ENCODE measurements around the gene NCOR1.
"Not testable (repeated sequence)": the region's sequence is repeated elsewhere in the genome, so short reads cannot be mapped to it uniquely, and the experiment has no call there.

NCOR1 gene

DNA sequence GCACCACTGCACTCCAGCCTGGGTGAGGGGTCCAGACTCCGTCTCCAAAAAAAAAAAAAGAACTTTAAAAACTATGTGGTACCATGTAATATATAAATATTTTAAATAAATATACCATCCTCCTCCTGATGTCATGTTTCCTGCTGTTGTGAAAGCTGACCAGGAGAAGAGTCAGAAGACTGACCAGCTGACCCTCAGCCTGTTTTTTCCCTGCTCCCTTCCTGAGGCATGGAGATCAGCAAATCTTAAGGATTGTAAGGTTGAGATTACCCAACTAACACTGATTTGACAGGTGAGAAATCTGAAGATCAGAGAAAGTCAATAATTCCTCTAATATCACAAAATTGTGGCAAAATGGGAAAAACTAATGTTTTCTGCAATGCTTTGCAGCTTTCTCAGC lies 18.1 kb downstream of the NCOR1 start:
- Mint-ChIP-seq H3K4me1 (ENCODE audit: low read depth) (peaks cover 44% of the 10 kb centered on the region), H3K4me3 (no peak overlapping the region), H3K27ac (no peak overlapping the region), H3K36me3 (ENCODE audit: low read depth) (peaks cover 35% of the 10 kb centered on the region), H3K27me3 (no peaks in the 10 kb centered on the region), H3K9me3 (no peaks in the 10 kb centered on the region)

DNA sequence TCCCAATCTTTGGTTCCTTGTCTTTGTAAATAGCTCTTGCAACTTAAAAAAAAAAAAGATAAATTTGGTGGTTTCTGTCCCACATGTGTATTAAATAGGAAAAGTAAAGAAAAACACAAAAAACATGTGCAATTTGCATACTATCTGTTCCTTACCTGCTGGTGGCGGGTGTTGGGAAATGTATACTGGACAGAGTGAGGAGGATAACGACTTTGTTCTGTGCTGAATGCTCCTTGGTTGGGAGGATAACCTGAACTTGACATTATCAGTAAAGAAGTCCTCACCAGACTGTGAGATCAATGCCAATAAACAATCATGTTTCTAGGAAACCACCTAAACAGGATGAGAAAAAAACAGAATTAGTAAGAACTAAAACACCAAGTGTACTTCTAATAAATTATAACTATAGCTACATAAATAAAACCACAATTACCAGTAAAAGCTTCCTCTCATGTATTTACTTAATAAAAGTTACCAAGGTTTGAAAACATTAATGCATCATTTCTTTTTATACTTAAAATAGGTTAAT lies 21.0 kb downstream of the NCOR1 start:
- Mint-ChIP-seq H3K4me1 (ENCODE audit: low read depth) (peaks cover 21% of the 10 kb centered on the region), H3K36me3 (ENCODE audit: low read depth) (peaks cover 53% of the 10 kb centered on the region), H3K27ac (peak overlapping the region; percentile 37)
- H3K9me3 Mint-ChIP-seq, H3K27me3 Mint-ChIP-seq, H3K4me3 Mint-ChIP-seq: not testable (repeated sequence)

DNA sequence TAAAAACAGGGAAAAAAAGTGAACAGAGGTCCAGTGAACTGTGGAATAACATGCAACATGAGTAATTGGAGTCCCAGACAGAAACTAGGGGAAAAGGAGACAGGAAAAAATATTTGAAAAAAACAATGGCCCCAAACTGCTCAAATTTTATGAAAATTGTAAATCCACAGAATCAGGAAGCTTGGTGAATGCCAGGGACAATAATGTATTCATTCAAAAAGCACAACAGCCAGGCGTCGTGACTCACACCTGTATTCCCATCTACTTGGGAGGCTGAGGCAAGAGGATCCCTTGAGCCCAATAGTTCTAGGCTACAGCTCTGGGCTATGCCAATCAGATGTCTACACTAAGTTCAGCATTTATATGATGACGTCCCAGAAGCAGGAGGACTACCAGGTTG lies 23.7 kb downstream of the NCOR1 start:
- H3K36me3 Mint-ChIP-seq (ENCODE audit: low read depth): peaks cover 52% of the 10 kb centered on the region
- no peaks in the 10 kb centered on the region for H3K27me3 Mint-ChIP-seq
- H3K9me3 Mint-ChIP-seq: no peaks in the 10 kb centered on the region
- no peak overlapping the region for H3K27ac Mint-ChIP-seq
- H3K4me3 Mint-ChIP-seq: no peak overlapping the region
- H3K4me1 Mint-ChIP-seq (ENCODE audit: low read depth): peaks cover 17% of the 10 kb centered on the region

DNA sequence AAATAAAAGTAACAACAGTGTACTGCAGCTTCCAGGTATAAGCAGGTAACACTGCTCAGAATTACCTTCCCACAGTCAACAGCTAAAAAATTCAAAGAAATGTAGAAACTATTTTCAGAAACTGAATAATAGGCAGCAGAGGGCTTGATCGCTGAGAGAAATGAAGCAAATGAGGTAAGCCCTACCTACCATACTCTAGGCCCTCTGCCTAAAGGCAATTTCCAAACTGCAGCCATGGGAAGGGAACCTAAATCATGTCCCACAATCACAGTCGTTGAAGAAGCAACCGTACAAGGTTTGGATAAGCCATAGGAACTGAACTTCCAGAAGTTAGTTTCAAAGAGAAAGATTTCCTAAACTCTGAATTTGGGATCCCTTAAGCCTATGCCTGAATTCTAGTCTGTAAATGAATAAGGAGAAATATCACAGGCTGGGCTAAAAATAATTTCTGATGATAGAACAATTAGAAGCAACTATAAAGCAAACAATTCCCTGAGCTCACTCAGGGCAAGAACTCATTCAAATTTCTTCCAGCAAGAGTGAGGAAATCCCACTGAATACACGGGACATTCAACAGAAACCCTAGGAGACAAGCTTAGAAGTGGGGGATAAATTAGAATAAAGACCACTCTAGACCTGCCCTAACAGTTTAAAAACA lies 24.5 kb downstream of the NCOR1 start:
- peaks cover 17% of the 10 kb centered on the region for H3K4me1 Mint-ChIP-seq (ENCODE audit: low read depth)
- H3K36me3 Mint-ChIP-seq (ENCODE audit: low read depth): peaks cover 60% of the 10 kb centered on the region
- H3K4me3 Mint-ChIP-seq: no peak overlapping the region
- peak overlapping the region; percentile 40 for H3K27ac Mint-ChIP-seq
- H3K27me3 Mint-ChIP-seq: no peaks in the 10 kb centered on the region
- H3K9me3 Mint-ChIP-seq: no peaks in the 10 kb centered on the region

DNA sequence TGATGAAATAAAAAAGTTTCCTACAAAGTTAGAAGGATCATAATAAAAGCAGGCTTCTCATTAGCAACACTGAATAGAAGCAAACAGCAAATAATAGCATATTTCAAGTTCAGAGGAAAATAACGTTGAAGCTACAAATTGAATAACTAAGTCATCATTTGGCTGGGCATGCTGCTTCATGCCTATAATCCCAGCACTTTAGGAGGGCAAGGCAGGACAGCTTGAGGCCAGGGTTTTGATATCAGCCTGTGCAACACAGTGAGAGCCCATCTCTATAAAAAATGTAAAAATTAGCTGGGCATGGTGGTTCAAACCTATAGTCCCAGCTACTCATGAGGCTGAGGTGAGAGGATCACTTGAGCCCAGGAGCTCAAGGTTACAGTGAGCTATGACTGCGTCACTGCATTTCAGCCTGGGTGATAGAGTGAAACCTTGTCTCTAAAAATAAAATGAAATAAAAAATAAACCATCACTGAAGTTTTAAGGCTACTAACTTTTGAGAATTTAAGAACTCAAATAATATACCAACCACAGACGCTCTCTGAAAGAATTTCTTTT lies 25.5 kb downstream of the NCOR1 start:
- Mint-ChIP-seq H3K4me1 (ENCODE audit: low read depth) (peaks cover 18% of the 10 kb centered on the region), H3K27ac (no peak overlapping the region)

DNA sequence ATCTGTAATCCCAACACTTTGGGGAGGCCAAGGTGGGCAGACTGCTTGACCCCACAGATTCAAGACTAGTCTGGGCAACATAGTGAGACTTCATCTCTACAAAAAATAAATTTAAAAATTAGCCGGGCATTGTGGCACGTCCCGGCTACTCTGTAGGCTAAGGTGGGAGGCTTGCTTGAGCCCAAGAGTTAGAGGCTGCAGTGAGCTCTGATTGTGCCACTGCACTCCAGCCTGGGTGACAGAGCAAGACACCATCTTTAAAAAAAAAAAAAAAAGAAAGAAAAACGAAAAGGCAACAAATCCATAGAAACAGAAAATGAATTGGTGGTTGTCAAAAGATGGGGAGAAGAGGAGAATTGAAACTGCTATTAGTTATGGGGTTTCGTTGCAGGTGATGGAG lies 27.7 kb downstream of the NCOR1 start:
- H3K36me3 Mint-ChIP-seq (ENCODE audit: low read depth): peaks cover 66% of the 10 kb centered on the region
- H3K4me3 Mint-ChIP-seq: no peak overlapping the region
- no peaks in the 10 kb centered on the region for H3K9me3 Mint-ChIP-seq
- H3K4me1 Mint-ChIP-seq (ENCODE audit: low read depth): peaks cover 25% of the 10 kb centered on the region
- no peaks in the 10 kb centered on the region for H3K27me3 Mint-ChIP-seq
- H3K27ac Mint-ChIP-seq: no peak overlapping the region

More for the DNA sequence above, 25.5 kb downstream of the NCOR1 start:
- peaks cover 67% of the 10 kb centered on the region for H3K36me3 Mint-ChIP-seq (ENCODE audit: low read depth)
- H3K27me3 Mint-ChIP-seq: no peaks in the 10 kb centered on the region
- H3K9me3 Mint-ChIP-seq: no peaks in the 10 kb centered on the region
- no peak overlapping the region for H3K4me3 Mint-ChIP-seq

DNA sequence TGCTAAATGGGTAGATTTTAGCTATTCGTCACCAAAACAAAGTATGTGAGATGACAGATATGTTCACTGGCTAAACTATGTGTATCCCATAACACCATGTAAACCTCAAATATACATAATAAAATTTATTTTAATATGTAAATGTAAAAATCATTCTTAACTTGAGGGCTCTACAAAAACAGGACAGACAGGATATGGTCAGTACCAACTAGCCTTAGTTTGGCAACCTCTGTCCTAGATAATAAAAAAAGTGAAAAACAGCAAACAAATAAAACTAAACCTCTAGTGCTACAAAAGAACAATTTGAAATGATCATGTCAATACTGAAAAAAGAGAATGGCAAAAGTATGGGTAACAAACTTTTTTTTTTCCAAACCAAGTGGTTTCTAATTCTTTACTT lies 33.8 kb downstream of the NCOR1 start:
- Mint-ChIP-seq H3K36me3 (ENCODE audit: low read depth) (peaks cover 49% of the 10 kb centered on the region), H3K4me3 (no peak overlapping the region), H3K27ac (no peak overlapping the region), H3K9me3 (no peaks in the 10 kb centered on the region), H3K27me3 (no peaks in the 10 kb centered on the region), H3K4me1 (ENCODE audit: low read depth) (peaks cover 34% of the 10 kb centered on the region)

DNA sequence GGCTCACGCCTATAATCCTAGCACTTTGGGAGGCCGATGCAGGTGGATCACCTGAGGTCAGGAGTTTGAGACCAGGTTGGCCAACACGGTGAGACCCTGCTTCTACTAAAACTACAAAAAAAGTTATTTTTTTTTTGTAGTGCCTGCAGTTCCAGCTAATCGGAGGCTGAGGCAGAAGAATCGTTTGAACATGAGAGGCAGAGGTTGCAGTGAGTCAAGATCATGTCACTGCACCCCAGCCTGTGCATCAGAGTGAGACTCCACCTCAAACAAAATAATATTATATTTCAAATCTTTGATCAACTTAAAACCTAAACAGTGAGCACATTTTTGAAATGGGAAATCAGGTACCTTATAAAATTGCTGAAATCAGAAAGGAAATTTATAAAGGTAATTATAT lies 36.5 kb downstream of the NCOR1 start:
- peaks cover 22% of the 10 kb centered on the region for H3K4me1 Mint-ChIP-seq (ENCODE audit: low read depth)
- no peaks in the 10 kb centered on the region for H3K9me3 Mint-ChIP-seq
- no peak overlapping the region for H3K27ac Mint-ChIP-seq

DNA sequence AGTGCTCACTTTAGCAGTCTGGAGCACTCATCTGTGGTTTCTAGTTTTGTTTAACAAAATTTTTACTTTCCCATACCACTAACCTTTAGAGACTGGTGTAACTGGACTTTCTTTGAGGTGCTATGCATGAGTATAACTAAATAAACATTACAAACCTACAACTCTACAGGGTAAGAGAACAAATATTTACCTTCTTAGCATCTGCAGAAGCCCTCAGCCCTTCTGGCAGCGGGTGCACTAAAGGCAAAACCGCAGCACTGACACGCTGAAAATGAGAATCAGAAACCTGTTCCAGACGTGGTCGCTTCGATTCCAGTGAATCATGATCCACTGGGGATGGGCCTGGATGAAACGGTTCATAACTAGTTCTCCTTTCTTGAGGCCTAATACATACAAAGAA lies 43.7 kb downstream of the NCOR1 start:
- Mint-ChIP-seq H3K27ac (no peak overlapping the region), H3K36me3 (ENCODE audit: low read depth) (peaks cover 40% of the 10 kb centered on the region), H3K9me3 (no peaks in the 10 kb centered on the region), H3K27me3 (no peaks in the 10 kb centered on the region), H3K4me1 (ENCODE audit: low read depth) (peaks cover 6% of the 10 kb centered on the region), H3K4me3 (no peak overlapping the region)

More for the DNA sequence above, 36.5 kb downstream of the NCOR1 start:
- no peaks in the 10 kb centered on the region for H3K27me3 Mint-ChIP-seq
- H3K4me3 Mint-ChIP-seq: no peak overlapping the region
- peaks cover 25% of the 10 kb centered on the region for H3K36me3 Mint-ChIP-seq (ENCODE audit: low read depth)

DNA sequence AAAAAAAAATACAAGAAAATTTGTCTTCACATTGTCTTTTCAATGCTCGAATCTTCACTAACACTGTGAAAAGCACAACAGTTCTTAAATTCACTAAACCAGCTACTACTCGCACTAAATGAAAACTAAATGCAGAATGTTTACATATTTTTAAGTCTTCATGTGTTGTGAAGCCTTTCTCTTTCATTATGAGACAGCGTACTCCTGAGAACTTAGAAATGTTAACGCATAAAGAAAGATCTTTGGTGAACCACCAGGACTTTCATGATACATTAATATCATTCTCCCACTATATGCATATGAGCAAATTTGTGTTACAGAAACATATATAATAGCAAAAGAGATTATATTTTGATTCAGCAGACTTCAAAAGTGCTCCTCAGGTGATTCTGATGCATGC lies 48.6 kb downstream of the NCOR1 start:
- not testable (repeated sequence) for H3K4me1 Mint-ChIP-seq (ENCODE audit: low read depth); H3K27me3 Mint-ChIP-seq; H3K27ac Mint-ChIP-seq; H3K9me3 Mint-ChIP-seq; H3K4me3 Mint-ChIP-seq
- peaks cover 57% of the 10 kb centered on the region for H3K36me3 Mint-ChIP-seq (ENCODE audit: low read depth)

DNA sequence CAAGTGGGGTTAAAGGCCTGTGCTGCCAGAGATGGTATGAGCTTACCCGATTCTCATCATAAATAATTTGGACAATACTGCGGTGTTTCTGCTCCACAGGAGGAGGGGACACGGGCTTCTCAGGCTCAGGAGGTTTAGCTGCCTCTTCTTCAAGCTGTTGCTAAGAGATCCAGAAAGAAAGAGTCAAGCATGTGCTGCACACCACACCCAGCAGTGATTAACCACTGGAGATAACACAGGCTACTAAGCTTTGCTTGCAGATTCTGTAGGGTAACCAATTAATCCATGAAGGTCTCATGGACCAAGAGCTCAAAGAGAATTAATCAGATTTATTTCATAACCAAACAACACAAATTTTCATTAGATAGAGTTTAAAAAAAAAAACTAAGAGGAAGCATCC lies 56.6 kb downstream of the NCOR1 start:
- Mint-ChIP-seq H3K27me3 (no peaks in the 10 kb centered on the region), H3K4me1 (ENCODE audit: low read depth) (no peaks in the 10 kb centered on the region), H3K36me3 (ENCODE audit: low read depth) (peaks cover 57% of the 10 kb centered on the region), H3K9me3 (no peaks in the 10 kb centered on the region), H3K27ac (no peak overlapping the region), H3K4me3 (no peak overlapping the region)

DNA sequence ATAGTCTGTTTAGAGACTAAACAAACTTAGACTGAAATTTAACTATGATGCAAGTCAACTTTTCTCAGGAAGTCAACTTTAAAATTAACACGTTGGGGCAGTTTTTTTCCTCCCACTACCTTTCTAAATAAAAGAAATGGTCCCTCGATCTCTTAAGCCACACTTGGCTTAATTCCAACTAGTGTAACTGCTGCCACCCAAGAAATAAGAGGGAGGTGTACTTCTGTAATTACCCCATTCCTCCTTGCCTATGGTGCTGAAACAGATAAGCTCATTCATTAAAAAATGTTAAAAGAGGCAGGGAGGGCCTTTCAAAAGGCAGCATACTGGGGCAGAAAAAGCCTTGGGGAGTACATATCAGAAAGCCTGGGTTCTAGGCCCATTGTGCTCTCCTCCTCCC lies 59.8 kb downstream of the NCOR1 start:
- no peaks in the 10 kb centered on the region for H3K27me3 Mint-ChIP-seq
- H3K4me3 Mint-ChIP-seq: no peak overlapping the region
- no peaks in the 10 kb centered on the region for H3K9me3 Mint-ChIP-seq
- H3K4me1 Mint-ChIP-seq (ENCODE audit: low read depth): no peaks in the 10 kb centered on the region
- no peak overlapping the region for H3K27ac Mint-ChIP-seq
- peaks cover 65% of the 10 kb centered on the region for H3K36me3 Mint-ChIP-seq (ENCODE audit: low read depth)

DNA sequence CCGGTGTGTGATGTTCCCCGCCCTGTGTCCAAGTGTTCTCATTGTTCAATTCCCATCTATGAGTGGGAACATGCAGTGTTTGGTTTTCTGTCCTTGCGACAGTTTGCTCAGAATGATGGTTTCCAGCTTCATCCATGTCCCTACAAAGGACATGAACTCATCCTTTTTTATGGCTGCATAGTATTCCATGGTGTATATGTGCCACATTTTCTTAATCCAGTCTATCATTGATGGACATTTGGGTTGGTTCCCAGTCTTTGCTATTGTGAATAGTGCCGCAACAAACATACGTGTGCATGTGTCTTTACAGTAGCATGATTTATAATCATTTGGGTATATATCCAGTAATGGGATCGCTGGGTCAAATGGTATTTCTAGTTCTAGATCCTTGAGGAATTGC lies 63.0 kb downstream of the NCOR1 start:
- not testable (repeated sequence) for H3K4me1 Mint-ChIP-seq (ENCODE audit: low read depth); H3K27ac Mint-ChIP-seq; H3K9me3 Mint-ChIP-seq; H3K27me3 Mint-ChIP-seq; H3K4me3 Mint-ChIP-seq
- H3K36me3 Mint-ChIP-seq (ENCODE audit: low read depth): peaks cover 88% of the 10 kb centered on the region

DNA sequence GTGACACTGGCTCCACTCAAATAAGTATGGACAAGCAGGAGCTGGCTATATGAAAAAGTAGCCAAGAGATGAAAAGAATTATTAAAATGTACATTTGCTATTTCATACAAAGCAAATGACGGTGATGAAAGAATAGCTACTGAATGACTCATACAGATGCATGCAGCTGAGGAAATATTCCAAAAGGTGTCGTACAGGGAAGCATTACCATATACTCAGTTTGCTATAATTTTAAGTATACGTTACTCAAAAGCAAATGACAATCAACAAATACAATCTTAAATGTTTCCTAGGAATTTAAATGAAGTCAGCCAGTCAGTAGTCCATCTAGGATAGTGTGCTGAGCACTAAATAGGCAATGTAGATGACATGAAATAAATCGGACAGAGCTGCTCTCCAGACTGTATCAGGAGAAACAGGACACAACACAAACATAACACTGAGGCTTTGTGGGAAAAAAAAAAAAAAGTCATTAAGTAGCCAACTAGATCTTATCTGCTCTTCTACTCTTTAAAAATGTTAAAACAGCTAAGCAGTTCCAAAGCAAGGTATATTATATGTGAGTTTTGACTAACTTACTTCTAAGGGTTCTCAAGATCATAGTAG lies 65.0 kb downstream of the NCOR1 start:
- H3K4me3 Mint-ChIP-seq: no peak overlapping the region
- H3K36me3 Mint-ChIP-seq (ENCODE audit: low read depth): peaks cover 81% of the 10 kb centered on the region
- H3K9me3 Mint-ChIP-seq: no peaks in the 10 kb centered on the region
- no peaks in the 10 kb centered on the region for H3K4me1 Mint-ChIP-seq (ENCODE audit: low read depth)
- no peak overlapping the region for H3K27ac Mint-ChIP-seq
- H3K27me3 Mint-ChIP-seq: no peaks in the 10 kb centered on the region

DNA sequence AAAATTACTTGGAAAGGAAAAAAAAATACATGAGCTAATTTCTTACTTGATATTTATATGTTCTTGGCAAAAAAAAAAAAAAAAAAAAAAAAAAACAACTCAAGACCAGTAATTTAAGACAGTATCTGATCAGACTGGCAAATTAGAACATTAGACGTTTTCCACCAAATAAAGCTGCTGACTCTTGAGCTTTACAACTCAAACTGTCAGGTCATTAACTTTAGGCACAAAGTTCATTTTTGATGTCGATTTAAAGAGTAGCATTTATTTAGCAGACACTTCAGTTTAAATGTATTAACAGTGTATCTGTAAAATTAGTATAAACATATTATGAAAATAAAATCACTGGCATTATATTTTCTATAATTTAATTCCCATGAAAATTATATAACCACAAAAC lies 66.7 kb downstream of the NCOR1 start:
- Mint-ChIP-seq H3K4me3 (no peak overlapping the region), H3K36me3 (ENCODE audit: low read depth) (peaks cover 66% of the 10 kb centered on the region), H3K27ac (no peak overlapping the region), H3K9me3 (no peaks in the 10 kb centered on the region), H3K4me1 (ENCODE audit: low read depth) (no peaks in the 10 kb centered on the region), H3K27me3 (no peaks in the 10 kb centered on the region)

Data from stimulated activated naive CD8-positive, alpha-beta T cell treated with anti-CD3 and anti-CD28 coated beads, Interleukin-15, Interleukin-2, amounts not matched to agents 100 ng/mL and 50 ng/mL, for 24 hours (primary cell).